Omental fat pad (tissue), 4 donors: ENCODE measurements around the gene SLC41A2. TPM values are rescaled to one million over a fixed set of nuclear protein-coding genes. Genes with fewer than 3 reads are reported as not detected.
"Not testable (repeated sequence)": the region's sequence is repeated elsewhere in the genome, so short reads cannot be mapped to it uniquely, and the experiment has no call there.

Experiments used
- ATAC-seq: fragments of 150-250 bp; one replicate; pipeline ENCODE4 v1.9.1; 2016; ENCODE audit warnings: mild to moderate bottlenecking, moderate library complexity; ENCODE audit not compliant: low FRiP score
- DNase-seq: peaks from one replicate; pipeline ENCODE4 v3.0.0-alpha.2; 2019; ENCODE audit warnings: low spot score
- CTCF ChIP-seq, 3 donors: fragments of 450-650 bp; IDR thresholded peaks; one replicate each; pipeline ENCODE4 v1.5.1; 2016 to 2017; ENCODE audit warnings: antibody characterized with exemption in 3 of 3, mild to moderate bottlenecking in 3 of 3, moderate library complexity in 2 of 3
- total RNA-seq, 4 donors: library from RNA; depleted of rRNA; stranded (reverse); fragments of >200 nt; gene quantifications; one replicate each; pipeline ENCODE4 v1.1.0, GENCODE V29; 2016

SLC41A2 gene
- total RNA-seq, 4 donors from 2014 or later = 38.6 to 67.4 (median 60.0) TPM

- TF ChIP-seq CTCF (IDR thresholded peaks at IDR 0.05) = no peak
- DNase-seq (no peak), ATAC-seq (no peak)
These were observed 33.6 kb upstream of the SLC41A2 start for GRCh38 chr12:104991565-104992128.

DNA sequence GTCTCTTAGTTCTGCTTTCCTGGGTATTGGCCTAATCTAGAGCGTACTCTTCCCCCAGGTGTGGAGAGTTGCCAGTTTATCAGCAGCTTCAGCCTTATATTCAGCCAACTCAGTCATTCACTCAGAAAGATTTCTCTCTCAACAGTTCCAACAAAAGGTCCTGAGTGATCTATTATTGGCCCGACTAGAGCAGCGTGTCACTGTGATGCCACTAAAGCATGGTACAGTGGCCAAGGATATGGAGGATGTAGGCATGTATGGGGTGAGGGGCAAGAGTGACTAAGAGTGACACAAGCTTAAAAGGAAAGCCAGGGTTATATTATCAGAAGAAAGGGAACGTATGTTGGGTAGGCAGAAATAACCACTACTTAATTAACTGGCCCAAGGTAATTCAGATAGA lies 32.9 kb upstream of the SLC41A2 start:
- no peak for DNase-seq
- no peak for ATAC-seq
- no peak for TF ChIP-seq CTCF (IDR thresholded peaks at IDR 0.05)

DNA sequence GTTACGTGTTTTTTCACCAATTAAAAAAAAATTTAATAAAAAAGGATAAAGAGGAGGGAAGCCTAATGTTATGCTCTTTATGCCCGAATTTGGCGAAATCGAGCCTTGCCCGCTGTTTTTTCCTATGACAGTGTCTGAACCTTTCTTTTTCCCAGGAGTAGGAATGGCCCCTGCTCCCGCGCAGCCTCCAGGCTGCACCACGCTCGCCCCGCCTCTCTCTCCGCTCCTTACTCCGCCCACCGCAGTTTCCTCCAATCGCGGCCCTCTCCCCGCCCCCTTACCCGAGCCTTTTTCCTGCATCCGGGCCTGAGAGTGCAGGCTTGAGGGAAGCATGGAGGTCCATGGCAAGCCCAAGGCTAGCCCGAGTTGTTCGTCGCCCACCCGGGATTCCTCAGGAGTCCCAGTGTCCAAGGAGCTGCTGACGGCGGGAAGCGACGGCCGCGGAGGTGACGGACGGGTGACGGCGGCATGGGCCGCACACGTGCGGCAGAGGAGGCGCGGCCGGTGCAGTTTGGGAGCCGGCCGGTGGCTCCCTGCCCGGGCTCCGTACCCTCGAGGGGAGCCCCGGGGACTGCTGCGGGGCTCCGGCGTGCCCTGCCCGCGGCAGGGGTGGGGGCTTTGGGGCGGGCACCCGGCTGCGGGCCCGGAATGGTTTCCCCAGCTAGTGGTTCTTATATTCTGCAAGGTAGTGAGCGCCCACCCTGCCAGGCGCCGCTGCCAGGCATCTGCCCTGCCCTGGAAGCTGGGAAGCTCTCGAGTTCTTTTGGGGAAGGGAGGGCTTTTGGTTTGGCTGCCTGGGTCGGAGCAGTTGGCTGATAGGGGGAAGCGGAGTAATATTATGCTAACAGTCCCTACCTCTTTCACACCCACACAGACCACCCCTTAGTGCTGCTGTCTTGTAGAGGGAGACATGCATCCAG lies 28.2 kb upstream of the SLC41A2 start, which contains the start of gene NOPCHAP1:
TSS of gene NOPCHAP1 (plus strand) at position 295 of the 920 bp plus-strand sequence. CDS start at position 332, 37 bp downstream.
- DNase-seq = peak; percentile 77
- ATAC-seq = peak; percentile 99
- TF ChIP-seq CTCF (IDR thresholded peaks at IDR 0.05) = no peak

GRCh38 chr12:104985206-104985605 lies 27.1 kb upstream of the SLC41A2 start:
- ATAC-seq = no peak
- DNase-seq = no peak
- no peak for TF ChIP-seq CTCF (IDR thresholded peaks at IDR 0.05)

- DNase-seq, ATAC-seq: not testable (repeated sequence)
These were observed 19.6 kb upstream of the SLC41A2 start for GRCh38 chr12:104977688-104978087.

DNA sequence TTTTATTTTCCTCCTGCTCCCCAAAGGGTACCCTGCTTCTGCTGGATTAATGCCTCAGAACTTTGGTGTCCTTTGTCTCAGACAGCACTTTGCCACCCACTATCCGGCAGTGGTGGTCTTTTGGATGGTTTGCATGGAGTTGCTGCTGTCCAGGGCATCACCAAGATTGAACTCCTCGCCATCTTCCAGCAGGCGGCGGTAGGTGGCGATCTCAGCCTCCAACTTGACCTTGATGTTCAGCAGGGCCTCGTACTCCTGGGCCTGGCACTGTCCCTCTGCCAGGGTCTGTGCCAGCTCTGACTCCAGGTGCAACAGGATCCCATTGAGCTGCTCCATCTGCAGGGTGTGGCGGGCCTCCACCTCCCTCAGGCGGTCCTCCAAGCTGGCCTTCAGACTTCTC lies 18.6 kb upstream of the SLC41A2 start:
- ATAC-seq = no peak
- DNase-seq = no peak
- TF ChIP-seq CTCF (IDR thresholded peaks at IDR 0.05) = no peak

GRCh38 chr12:104975587-104976343 lies 17.7 kb upstream of the SLC41A2 start:
- DNase-seq (no peak), ATAC-seq (no peak)
- no peak for TF ChIP-seq CTCF (IDR thresholded peaks at IDR 0.05)
